NCI-H460 (cell line): Measurements from ENCODE around the gene NEK4. TPM values are rescaled to one million over a fixed set of nuclear protein-coding genes. Genes with fewer than 3 reads are reported as not detected.
"Not testable (repeated sequence)": the region's sequence is repeated elsewhere in the genome, so short reads cannot be mapped to it uniquely, and the experiment has no call there.

Experiments used
- DNase-seq: peaks from one replicate; pipeline ENCODE4 v3.0.0-alpha.2; 2016; ENCODE audit warnings: low read depth; ENCODE audit errors: extremely low read depth
- total RNA-seq: library from RNA; depleted of rRNA; stranded (reverse); fragments of >200 nt; shearing (Covaris generic); gene quantifications from 2 replicates; pipeline ENCODE4 v1.2.3, GENCODE V29; 2014

Gene NEK4
- total RNA-seq, 1 experiment from 2014 or later, result 26.7 TPM

- DNase-seq, result no peak
Observed at GRCh38 chr3:52779837-52780585, 9.3 kb upstream of the NEK4 start.

DNA sequence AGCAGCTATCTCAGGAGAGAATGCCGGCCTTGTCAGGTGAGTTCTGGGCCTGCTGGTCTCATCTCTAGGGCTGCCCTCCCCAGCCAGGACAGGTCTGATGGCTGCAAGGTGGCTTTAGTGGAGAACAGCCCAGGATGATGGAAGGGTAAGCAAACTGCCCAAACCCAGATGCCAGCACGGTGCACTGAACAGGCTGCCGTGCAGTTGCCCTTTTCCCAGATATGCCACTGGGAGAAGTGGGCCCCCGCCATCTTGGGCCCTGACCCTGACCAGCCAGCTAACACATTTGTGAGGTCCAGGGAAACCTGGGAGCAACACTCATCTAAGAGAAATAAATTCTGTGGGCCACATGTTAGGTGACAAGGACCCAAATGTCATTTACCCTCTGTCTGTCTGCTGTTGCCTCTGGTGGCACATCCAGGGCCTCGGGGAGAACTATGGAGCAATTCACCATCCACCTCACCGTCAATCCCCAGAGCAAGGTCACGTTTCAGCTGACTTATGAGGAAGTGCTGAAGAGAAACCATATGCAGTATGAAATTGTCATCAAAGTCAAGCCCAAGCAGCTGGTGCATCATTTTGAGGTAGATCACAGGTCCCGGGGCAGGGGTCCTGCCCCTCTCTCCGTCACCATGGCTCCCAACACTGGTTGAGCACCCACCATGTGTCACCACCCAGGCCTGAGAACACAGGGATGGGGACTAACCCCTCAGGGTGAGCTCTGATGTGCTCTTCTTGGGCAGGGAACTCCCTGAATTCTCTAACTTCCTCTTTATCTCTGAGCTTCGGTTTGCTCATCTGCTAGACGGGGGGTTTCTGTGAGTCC, 8.5 kb upstream of the NEK4 start:
- no peak for DNase-seq

DNA sequence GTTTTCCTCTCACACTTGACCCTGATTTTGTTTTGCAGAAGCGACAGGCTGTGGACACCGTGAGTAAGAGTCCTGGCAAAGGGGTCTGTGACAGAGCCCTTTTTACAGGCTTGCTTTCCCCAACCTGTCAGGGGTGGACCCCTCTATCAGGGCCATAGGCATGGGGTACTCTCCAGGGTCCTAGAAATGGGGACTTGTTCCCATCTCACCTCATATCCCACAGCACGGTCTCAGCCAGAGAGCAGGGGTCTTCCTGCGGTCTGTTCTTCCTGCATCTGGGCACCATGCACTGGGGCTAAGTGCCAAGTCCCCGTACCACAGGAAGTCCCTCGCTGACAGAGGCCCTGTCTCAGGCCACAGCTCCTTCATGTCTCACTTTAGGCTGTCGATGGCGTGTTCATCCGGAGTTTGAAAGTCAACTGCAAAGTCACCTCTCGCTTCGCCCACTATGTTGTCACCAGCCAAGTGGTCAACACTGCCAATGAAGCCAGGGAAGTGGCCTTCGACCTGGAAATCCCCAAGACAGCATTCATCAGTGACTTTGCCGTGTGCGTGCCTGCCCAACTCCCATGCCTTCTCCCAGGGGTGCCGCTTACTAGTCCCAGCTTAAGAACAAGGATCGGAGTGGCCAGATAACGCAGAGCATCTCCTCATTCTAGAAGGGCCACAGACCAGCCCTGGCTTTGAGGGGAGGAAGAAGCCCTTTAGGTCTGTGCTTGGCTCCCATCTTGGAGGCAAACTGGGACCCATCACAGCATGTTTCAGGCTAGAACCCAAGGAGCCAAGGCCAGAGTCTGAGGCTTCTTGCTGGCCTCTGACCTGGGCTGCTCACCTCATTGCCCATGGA, 7.4 kb upstream of the NEK4 start:
- no peak for DNase-seq

GRCh38 chr3:52777127-52777958, 6.6 kb upstream of the NEK4 start, which contains the start of gene ITIH1:
ITIH1 (plus strand) TSS chr3:52777599; CDS start chr3:52777616, 17 bp downstream.
- no peak for DNase-seq

- DNase-seq, result not testable (repeated sequence)
Observed at GRCh38 chr3:52776486-52776885, 5.7 kb upstream of the NEK4 start.

DNA sequence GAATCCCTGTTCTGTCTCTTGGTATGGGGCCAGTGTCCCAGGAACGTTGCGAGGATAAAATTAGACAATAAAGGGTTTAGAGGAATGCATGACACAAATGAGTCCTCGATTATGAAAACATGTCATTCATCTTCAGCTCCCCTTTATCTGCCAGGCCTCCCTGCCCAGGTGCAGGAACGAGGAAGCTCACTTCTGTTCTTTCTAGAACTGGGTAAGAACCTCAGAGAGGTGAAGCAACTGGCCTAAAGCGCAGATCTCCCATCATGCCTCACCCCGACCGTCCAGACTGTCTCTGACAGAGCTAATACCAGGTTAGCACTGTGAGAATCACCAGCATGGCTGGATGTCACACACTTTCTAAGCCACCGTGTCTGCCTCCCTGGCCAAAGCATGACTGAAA, 5.1 kb upstream of the NEK4 start:
- DNase-seq, result no peak

- DNase-seq, result no peak
Observed at GRCh38 chr3:52774901-52775864, 4.4 kb upstream of the NEK4 start.

GRCh38 chr3:52774066-52774713, 3.5 kb upstream of the NEK4 start:
- DNase-seq, result no peak

DNA sequence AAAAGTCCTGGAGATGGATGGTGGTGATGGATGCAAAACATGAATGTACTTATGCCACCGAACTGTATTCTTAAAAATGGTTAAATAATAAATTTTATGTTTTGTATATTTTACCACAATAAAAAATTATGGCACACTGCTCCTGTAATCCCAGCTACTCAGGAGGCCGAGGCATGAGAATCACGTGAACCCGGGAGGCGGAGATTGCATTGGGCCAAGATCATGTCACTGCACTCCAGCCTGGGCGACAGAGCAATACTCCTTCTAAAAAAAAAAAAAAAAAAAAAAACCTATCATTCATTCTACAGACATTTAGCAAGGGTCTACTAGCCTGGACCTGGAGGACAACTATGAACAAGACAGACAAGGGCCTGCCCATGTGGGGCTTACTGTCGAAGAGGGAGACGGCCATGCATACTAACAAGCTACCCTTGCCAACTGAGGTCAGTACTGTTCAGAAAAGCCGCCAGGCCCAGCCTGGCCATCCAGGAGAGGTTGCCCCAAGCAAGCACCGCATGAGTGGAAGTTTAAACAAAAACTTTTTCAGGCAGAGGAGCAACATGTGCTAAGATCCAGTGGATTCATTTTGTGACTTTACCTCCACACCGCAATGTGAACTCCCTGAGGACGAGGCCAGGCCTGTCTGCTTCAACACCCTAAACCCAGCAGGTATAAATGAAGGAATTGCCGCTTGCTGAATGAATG, 2.8 kb upstream of the NEK4 start:
- DNase-seq, result no peak

GRCh38 chr3:52771702-52772101, 962 bp upstream of the NEK4 start:
- no peak for DNase-seq

- DNase-seq, result no peak
Observed at GRCh38 chr3:52771334-52771681, 568 bp upstream of the NEK4 start.

DNA sequence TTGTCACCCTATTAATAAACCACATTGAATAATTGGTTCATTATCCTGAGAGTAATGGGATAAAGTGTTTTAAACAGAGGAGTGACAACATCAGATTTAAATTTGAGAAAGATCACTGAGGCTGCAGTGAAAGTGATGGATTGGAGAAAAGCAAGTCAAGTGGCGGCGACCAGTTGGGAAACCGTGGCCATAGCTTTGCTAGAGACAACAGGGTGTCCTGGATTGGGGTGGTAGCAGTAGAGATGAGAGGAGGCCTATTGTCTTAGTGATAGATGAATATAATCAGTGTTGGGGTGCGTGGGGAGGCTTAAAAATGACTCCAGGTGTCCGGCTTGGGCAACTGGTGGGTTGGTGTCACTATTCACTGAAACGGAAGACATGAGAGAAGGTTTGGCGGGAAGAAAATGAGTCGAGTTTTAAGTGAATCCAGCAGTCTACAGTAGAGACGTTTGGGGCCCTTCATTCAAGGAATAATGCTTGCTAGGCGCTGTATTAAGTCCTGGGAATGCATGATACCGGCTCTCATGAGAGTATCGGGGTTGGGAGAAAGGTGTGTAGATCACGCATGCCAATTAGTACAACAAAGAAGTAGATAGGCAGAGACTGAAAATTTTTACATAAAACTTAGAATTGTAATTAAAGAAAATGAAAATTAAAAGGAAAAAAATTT, 819 bp downstream of the NEK4 start:
- no peak for DNase-seq

DNA sequence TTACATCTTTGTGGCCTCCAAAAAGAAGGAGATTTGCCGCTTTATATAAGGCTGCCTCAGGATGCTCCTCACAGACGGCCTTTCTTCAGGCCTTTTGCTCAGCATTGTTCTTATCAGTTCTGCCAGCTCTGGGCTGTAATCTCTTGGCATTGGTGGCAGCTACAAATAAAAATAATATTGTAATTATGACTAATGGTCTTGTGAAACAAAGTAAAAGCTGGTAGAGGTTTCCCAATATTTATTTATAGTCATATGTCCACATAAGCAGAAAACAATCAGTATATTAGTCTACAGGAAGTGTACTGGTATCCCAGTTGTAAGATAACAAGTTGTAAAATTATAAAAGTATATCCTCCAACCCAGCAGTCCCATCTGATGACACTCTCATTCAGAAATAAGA, 7.3 kb downstream of the NEK4 start:
- no peak for DNase-seq

DNA sequence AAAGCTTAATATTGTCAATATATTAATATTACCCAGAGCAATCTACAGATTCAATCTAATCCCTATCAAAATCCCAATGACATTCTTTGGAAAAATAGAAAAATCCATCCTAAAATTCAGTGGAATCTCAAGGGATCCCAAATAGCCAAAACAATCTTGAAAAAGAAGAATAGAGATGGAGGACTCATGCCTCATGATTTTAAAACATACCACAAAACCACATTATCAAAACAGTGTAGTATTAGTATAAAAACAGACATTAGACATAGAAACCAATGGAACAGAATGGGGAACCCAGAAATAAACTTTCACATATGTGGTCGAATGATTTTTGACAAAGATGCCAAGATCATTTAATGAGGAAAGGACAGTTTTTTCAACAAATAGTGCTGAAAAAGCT, 14.6 kb downstream of the NEK4 start:
- DNase-seq, result no peak

GRCh38 chr3:52754373-52754772, 16.4 kb downstream of the NEK4 start:
- no peak for DNase-seq

GRCh38 chr3:52752045-52752660, 18.6 kb downstream of the NEK4 start:
- DNase-seq, result no peak

- DNase-seq, result no peak
Observed at GRCh38 chr3:52743721-52744120, 27.0 kb downstream of the NEK4 start.
